Measurements from ENCODE around the gene UGT1A4. TPM values are rescaled to one million over a fixed set of nuclear protein-coding genes. Genes with fewer than 3 reads are reported as not detected.

UGT1A4 gene
- total RNA-seq, 1 experiment from 2014 or later: not detected

GRCh38 chr2:233773854-233774253 is 55.3 kb downstream of the UGT1A4 start:
- ChIA-PET CTCF (no interaction called here), POLR2A (no interaction called here)
- no TSS peak for BruUV-seq (replicated peaks)
- no peaks in the 10 kb centered on the region for H3K4me1 Mint-ChIP-seq (ENCODE audit: insufficient read depth, unreplicated experiment)
- no peak overlapping the region for H3K27ac Mint-ChIP-seq (ENCODE audit: low read depth, unreplicated experiment)
- no peak for DNase-seq (ENCODE audit: unreplicated experiment)
- peaks cover 19% of the 10 kb centered on the region for H3K9me3 Mint-ChIP-seq (ENCODE audit: unreplicated experiment)
- no peak for TF ChIP-seq CTCF (IDR thresholded peaks at IDR 0.05; ENCODE audit: unreplicated experiment)
- no peaks in the 10 kb centered on the region for H3K36me3 Mint-ChIP-seq (ENCODE audit: insufficient read depth, unreplicated experiment)
- intact Hi-C loops (cut with micrococcal nuclease): no loop called here
- H3K27me3 Mint-ChIP-seq (ENCODE audit: insufficient read depth, unreplicated experiment): no peaks in the 10 kb centered on the region
- H3K4me3 Mint-ChIP-seq (ENCODE audit: unreplicated experiment): no peak overlapping the region

- BruUV-seq (replicated peaks): no TSS peak
- TF ChIP-seq CTCF (IDR thresholded peaks at IDR 0.05; ENCODE audit: unreplicated experiment): no peak
- Mint-ChIP-seq H3K4me1 (ENCODE audit: insufficient read depth, unreplicated experiment) (no peaks in the 10 kb centered on the region), H3K4me3 (ENCODE audit: unreplicated experiment) (no peak overlapping the region), H3K27me3 (ENCODE audit: insufficient read depth, unreplicated experiment) (no peaks in the 10 kb centered on the region), H3K9me3 (ENCODE audit: unreplicated experiment) (peaks cover 19% of the 10 kb centered on the region), H3K36me3 (ENCODE audit: insufficient read depth, unreplicated experiment) (no peaks in the 10 kb centered on the region), H3K27ac (ENCODE audit: low read depth, unreplicated experiment) (no peak overlapping the region)
- CTCF ChIA-PET: no interaction called here
- intact Hi-C loops (cut with micrococcal nuclease): no loop called here
- no peak for DNase-seq (ENCODE audit: unreplicated experiment)
- POLR2A ChIA-PET: no interaction called here
Observed at GRCh38 chr2:233775414-233775813, 56.9 kb downstream of the UGT1A4 start.

GRCh38 chr2:233778030-233778429 is 59.5 kb downstream of the UGT1A4 start, which contains the start of gene MROH2A:
Gene MROH2A, plus strand, starts transcription at chr2:233778330. Its CDS starts 1,029 bp downstream, at chr2:233779359.
- Mint-ChIP-seq H3K4me3 (ENCODE audit: unreplicated experiment) (no peak within 1 kb of the TSS), H3K36me3 (ENCODE audit: insufficient read depth, unreplicated experiment) (no peaks in the 10 kb centered on the region), H3K9me3 (ENCODE audit: unreplicated experiment) (peaks cover 31% of the 10 kb centered on the region), H3K4me1 (ENCODE audit: insufficient read depth, unreplicated experiment) (no peaks in the 10 kb centered on the region), H3K27me3 (ENCODE audit: insufficient read depth, unreplicated experiment) (no peaks in the 10 kb centered on the region), H3K27ac (ENCODE audit: low read depth, unreplicated experiment) (no peak within 1 kb of the TSS)
- POLR2A ChIA-PET: interaction anchor here (1.2 kb wide), 1 partner anchor 50 kb away, joined by 3 read pairs; no protein-coding TSS in a partner anchor
- no peak for DNase-seq (ENCODE audit: unreplicated experiment)
- CTCF ChIA-PET: interaction anchor here (0.7 kb wide), 2 partner anchors 836 to 844 kb away, joined by 3 read pairs; no protein-coding TSS in a partner anchor
- no TSS peak for BruUV-seq (replicated peaks)
- no peak for TF ChIP-seq CTCF (IDR thresholded peaks at IDR 0.05; ENCODE audit: unreplicated experiment)
- intact Hi-C loops (cut with micrococcal nuclease): no loop called here

- Mint-ChIP-seq H3K4me3 (ENCODE audit: unreplicated experiment) (no peak overlapping the region), H3K9me3 (ENCODE audit: unreplicated experiment) (peaks cover 31% of the 10 kb centered on the region), H3K36me3 (ENCODE audit: insufficient read depth, unreplicated experiment) (no peaks in the 10 kb centered on the region), H3K27me3 (ENCODE audit: insufficient read depth, unreplicated experiment) (no peaks in the 10 kb centered on the region), H3K4me1 (ENCODE audit: insufficient read depth, unreplicated experiment) (no peaks in the 10 kb centered on the region), H3K27ac (ENCODE audit: low read depth, unreplicated experiment) (no peak overlapping the region)
- no peak for DNase-seq (ENCODE audit: unreplicated experiment)
- ChIA-PET CTCF (no interaction called here), POLR2A (interaction anchor here (0.6 kb wide), 1 partner anchor 24 kb away, joined by 3 read pairs; no protein-coding TSS in a partner anchor)
- intact Hi-C loops (cut with micrococcal nuclease): no loop called here
- TF ChIP-seq CTCF (IDR thresholded peaks at IDR 0.05; ENCODE audit: unreplicated experiment): no peak
- BruUV-seq (replicated peaks): no TSS peak
Observed at GRCh38 chr2:233779722-233780121, 61.2 kb downstream of the UGT1A4 start.

All from MCF 10A (cell line).